GM04504 (cell line): ENCODE data around the gene EYA2.

Experiments
- DNase-seq: peaks from one replicate; pipeline ENCODE4 v3.0.0-alpha.2; 2012; ENCODE audit warnings: low read depth

The EYA2 gene

GRCh38 chr20:46979603-46980241, 85.1 kb downstream of the EYA2 start:
- DNase-seq, result no peak

GRCh38 chr20:46981184-46981583, 86.5 kb downstream of the EYA2 start:
- DNase-seq, result no peak

- no peak for DNase-seq
Observed at GRCh38 chr20:46983466-46983865, 88.8 kb downstream of the EYA2 start.

GRCh38 chr20:46984405-46984804, 89.8 kb downstream of the EYA2 start:
- no peak for DNase-seq

GRCh38 chr20:46985250-46985649, 90.6 kb downstream of the EYA2 start:
- no peak for DNase-seq

GRCh38 chr20:46985671-46986070, 91.0 kb downstream of the EYA2 start:
- DNase-seq, result no peak

GRCh38 chr20:46987001-46987400, 92.4 kb downstream of the EYA2 start:
- no peak for DNase-seq

GRCh38 chr20:46990017-46990595, 95.5 kb downstream of the EYA2 start:
- no peak for DNase-seq

GRCh38 chr20:46990596-46991104, 96.0 kb downstream of the EYA2 start:
- DNase-seq, result no peak

- DNase-seq, result no peak
Observed at GRCh38 chr20:46991168-46991567, 96.5 kb downstream of the EYA2 start.

GRCh38 chr20:46991880-46992639, 97.4 kb downstream of the EYA2 start:
- no peak for DNase-seq

GRCh38 chr20:46992640-46993035, 98.0 kb downstream of the EYA2 start:
- no peak for DNase-seq

GRCh38 chr20:46993465-46994095, 98.9 kb downstream of the EYA2 start:
- no peak for DNase-seq

- no peak for DNase-seq
Observed at GRCh38 chr20:46994341-46994740, 99.7 kb downstream of the EYA2 start.

- no peak for DNase-seq
Observed at GRCh38 chr20:46995561-46996142, 101.0 kb downstream of the EYA2 start.

GRCh38 chr20:46997187-46997586, 102.5 kb downstream of the EYA2 start:
- no peak for DNase-seq

- DNase-seq, result no peak
Observed at GRCh38 chr20:46998477-46999240, 104.0 kb downstream of the EYA2 start.

- DNase-seq, result no peak
Observed at GRCh38 chr20:46999801-47000465, 105.3 kb downstream of the EYA2 start.

GRCh38 chr20:47003223-47003622, 108.6 kb downstream of the EYA2 start:
- no peak for DNase-seq

- DNase-seq, result no peak
Observed at GRCh38 chr20:47004179-47004578, 109.5 kb downstream of the EYA2 start.
